Astrocyte (in vitro differentiated cells and primary cell): ENCODE results near the gene AKAP11.

Experiments used
- EZH2 ChIP-seq: IDR thresholded peaks from 2 replicates; pipeline ENCODE4 v1.6.1; 2012; ENCODE audit warnings: mild to moderate bottlenecking, low read length, inconsistent platforms; ENCODE audit not compliant: insufficient read depth
- TF ChIP-seq, protein P1 (sequence below): IDR thresholded peaks from 2 replicates; pipeline ENCODE4 v1.5.1; 2011; ENCODE audit warnings: low read depth, mild to moderate bottlenecking, inconsistent platforms, low read length, moderate library complexity; ENCODE audit not compliant: insufficient read depth

DNA sequence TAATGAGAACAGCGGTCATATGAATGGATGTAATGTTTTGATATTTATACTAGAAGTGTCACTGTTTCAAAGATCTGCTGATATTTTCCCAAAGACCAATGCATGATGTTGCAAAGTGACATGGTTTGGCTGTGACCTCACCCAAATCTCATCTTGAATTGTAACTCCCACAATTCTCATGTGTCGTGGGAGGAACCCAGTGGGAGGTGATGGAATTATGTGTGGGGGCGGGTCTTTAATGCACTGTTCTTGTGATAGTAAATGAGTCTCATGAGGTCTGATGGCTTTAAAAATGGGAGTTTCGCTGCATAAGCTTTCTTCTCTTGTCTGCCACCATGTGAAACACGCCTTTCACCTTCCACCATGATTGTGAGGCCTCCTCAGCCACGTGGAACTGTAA lies 98.3 kb downstream of the AKAP11 start:
- TF ChIP-seq, protein P1, sequence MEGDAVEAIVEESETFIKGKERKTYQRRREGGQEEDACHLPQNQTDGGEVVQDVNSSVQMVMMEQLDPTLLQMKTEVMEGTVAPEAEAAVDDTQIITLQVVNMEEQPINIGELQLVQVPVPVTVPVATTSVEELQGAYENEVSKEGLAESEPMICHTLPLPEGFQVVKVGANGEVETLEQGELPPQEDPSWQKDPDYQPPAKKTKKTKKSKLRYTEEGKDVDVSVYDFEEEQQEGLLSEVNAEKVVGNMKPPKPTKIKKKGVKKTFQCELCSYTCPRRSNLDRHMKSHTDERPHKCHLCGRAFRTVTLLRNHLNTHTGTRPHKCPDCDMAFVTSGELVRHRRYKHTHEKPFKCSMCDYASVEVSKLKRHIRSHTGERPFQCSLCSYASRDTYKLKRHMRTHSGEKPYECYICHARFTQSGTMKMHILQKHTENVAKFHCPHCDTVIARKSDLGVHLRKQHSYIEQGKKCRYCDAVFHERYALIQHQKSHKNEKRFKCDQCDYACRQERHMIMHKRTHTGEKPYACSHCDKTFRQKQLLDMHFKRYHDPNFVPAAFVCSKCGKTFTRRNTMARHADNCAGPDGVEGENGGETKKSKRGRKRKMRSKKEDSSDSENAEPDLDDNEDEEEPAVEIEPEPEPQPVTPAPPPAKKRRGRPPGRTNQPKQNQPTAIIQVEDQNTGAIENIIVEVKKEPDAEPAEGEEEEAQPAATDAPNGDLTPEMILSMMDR: no peak
- TF ChIP-seq EZH2: no peak
